GM21737 (cell line): ENCODE results near the gene TMEM267.
A peak's percentile ranks its signal among the peaks of the same experiment; 100 is the strongest.
"Not testable (repeated sequence)": the region's sequence is repeated elsewhere in the genome, so short reads cannot be mapped to it uniquely, and the experiment has no call there.

Source experiments
- ATAC-seq: cut with Tn5 transposase; IDR thresholded peaks from one replicate; pipeline ENCODE4 v1.9.1; 2021; ENCODE audit warnings: mild to moderate bottlenecking, moderate library complexity; ENCODE audit not compliant: unreplicated experiment

Gene TMEM267

GRCh38 chr5:43483298-43484105 is at the start of gene TMEM267:
Gene TMEM267, minus strand, starts transcription at chr5:43483865. Its CDS starts 29,896 bp downstream, at chr5:43453969.
- ATAC-seq = peak; percentile 89

GRCh38 chr5:43530648-43531047 is 47.0 kb upstream of the TMEM267 start:
- no peak for ATAC-seq

GRCh38 chr5:43523662-43524072 is 40.0 kb upstream of the TMEM267 start:
- no peak for ATAC-seq

- ATAC-seq = no peak
Observed at GRCh38 chr5:43520615-43521014, 37.0 kb upstream of the TMEM267 start.

- no peak for ATAC-seq
Observed at GRCh38 chr5:43515678-43516048, 32.0 kb upstream of the TMEM267 start.

- peak; percentile 98 for ATAC-seq
Observed at GRCh38 chr5:43514816-43515677, 31.4 kb upstream of the TMEM267 start, which contains the start of gene C5orf34. Gene C5orf34, minus strand, starts transcription at chr5:43515148. Its CDS starts 5,809 bp downstream, at chr5:43509339.

- peak; percentile 19 for ATAC-seq
Observed at GRCh38 chr5:43514471-43514815, 30.8 kb upstream of the TMEM267 start.

- no peak for ATAC-seq
Observed at GRCh38 chr5:43514025-43514424, 30.4 kb upstream of the TMEM267 start.

- not testable (repeated sequence) for ATAC-seq
Observed at GRCh38 chr5:43511062-43511461, 27.4 kb upstream of the TMEM267 start.

GRCh38 chr5:43498581-43498980 is 14.9 kb upstream of the TMEM267 start:
- ATAC-seq = no peak

GRCh38 chr5:43497311-43498104 is 13.8 kb upstream of the TMEM267 start:
- no peak for ATAC-seq

- no peak for ATAC-seq
Observed at GRCh38 chr5:43491326-43491725, 7.7 kb upstream of the TMEM267 start.

- ATAC-seq = no peak
Observed at GRCh38 chr5:43486353-43486752, 2.7 kb upstream of the TMEM267 start.

- no peak for ATAC-seq
Observed at GRCh38 chr5:43485406-43485805, 1.7 kb upstream of the TMEM267 start.

GRCh38 chr5:43484106-43484849 is 613 bp upstream of the TMEM267 start:
- ATAC-seq = peak; percentile 70

GRCh38 chr5:43482490-43483297 is 971 bp downstream of the TMEM267 start:
- ATAC-seq = no peak

GRCh38 chr5:43469671-43470391 is 13.8 kb downstream of the TMEM267 start:
- ATAC-seq = no peak

GRCh38 chr5:43467100-43467499 is 16.6 kb downstream of the TMEM267 start:
- no peak for ATAC-seq

GRCh38 chr5:43465455-43465854 is 18.2 kb downstream of the TMEM267 start:
- ATAC-seq = not testable (repeated sequence)
